ENCODE data around the gene KIAA0753.

The KIAA0753 gene

DNA sequence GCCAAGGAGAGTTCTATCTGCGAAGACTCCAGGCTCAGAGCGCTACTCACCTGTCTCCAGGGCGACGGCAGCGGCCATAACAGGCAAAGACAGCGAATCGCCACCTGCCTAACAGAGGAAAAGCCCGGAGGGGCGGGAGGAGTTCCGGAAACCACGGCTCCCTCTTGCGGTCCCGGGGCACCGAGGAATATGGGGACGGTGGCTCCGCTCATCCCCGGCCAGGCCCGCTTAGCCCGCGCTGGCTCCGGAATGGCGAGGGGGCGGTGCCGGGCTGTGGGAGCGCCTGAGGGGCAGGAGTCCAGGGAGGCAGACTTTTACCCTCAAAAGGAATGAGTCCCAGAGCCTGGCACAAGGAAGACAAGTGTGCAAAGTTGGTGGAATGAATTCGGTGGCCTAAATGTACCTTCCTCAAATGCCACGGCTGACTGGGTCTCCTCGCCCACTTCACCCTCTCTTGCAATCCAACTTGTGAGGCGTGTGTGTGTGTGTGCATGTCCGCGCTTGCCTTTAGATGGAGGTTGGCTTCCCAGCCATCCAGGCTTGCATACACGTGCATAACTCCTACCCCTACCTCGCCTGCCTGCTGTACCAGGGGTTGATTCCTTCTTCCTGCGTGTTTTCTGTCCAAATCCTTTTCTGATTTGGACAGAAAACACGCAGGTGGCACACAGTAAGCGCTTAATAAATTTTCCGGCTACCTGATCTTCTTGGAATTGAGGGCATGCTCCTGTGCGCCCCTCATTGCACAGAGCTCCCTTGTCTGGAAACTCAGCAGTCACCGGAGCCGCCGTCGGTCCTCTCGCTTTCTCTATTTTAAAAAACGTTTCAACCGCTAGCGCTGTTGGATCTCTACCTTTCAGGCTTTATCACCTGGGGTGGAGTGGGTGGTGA lies 14.6 kb upstream of the KIAA0753 start:
- no peaks in the 10 kb centered on the region for H3K9me3 ChIP-seq (ENCODE audit: severe bottlenecking)
- TF ChIP-seq, protein P1, sequence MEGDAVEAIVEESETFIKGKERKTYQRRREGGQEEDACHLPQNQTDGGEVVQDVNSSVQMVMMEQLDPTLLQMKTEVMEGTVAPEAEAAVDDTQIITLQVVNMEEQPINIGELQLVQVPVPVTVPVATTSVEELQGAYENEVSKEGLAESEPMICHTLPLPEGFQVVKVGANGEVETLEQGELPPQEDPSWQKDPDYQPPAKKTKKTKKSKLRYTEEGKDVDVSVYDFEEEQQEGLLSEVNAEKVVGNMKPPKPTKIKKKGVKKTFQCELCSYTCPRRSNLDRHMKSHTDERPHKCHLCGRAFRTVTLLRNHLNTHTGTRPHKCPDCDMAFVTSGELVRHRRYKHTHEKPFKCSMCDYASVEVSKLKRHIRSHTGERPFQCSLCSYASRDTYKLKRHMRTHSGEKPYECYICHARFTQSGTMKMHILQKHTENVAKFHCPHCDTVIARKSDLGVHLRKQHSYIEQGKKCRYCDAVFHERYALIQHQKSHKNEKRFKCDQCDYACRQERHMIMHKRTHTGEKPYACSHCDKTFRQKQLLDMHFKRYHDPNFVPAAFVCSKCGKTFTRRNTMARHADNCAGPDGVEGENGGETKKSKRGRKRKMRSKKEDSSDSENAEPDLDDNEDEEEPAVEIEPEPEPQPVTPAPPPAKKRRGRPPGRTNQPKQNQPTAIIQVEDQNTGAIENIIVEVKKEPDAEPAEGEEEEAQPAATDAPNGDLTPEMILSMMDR (IDR thresholded peaks at IDR 0.05; ENCODE audit: poor library complexity, severe bottlenecking) = peak; percentile 60
- peaks cover 25% of the 10 kb centered on the region for H3K4me1 ChIP-seq (ENCODE audit: insufficient read depth, poor library complexity, severe bottlenecking)
- ATAC-seq (ENCODE audit: low read depth) = peak; percentile 43
- peaks cover 5% of the 10 kb centered on the region for H3K36me3 ChIP-seq (ENCODE audit: low read depth)
- no peak for DNase-seq (ENCODE audit: low spot score)
- H3K27me3 ChIP-seq (ENCODE audit: insufficient read depth, poor library complexity, severe bottlenecking) = no peaks in the 10 kb centered on the region
- peak overlapping the region; percentile 19 for H3K4me3 ChIP-seq (ENCODE audit: severe bottlenecking)
- H3K27ac ChIP-seq (ENCODE audit: poor library complexity, severe bottlenecking) = peak overlapping the region; percentile 60

GRCh38 chr17:6651919-6652452 lies 11.5 kb upstream of the KIAA0753 start:
- H3K36me3 ChIP-seq (ENCODE audit: low read depth) = peaks cover 35% of the 10 kb centered on the region
- no peaks in the 10 kb centered on the region for H3K27me3 ChIP-seq (ENCODE audit: insufficient read depth, poor library complexity, severe bottlenecking)
- TF ChIP-seq, protein P1 (IDR thresholded peaks at IDR 0.05; ENCODE audit: poor library complexity, severe bottlenecking) = no peak
- peak; percentile 7; the same call in 1 of the 3 replicates for ATAC-seq (ENCODE audit: low read depth)
- DNase-seq (ENCODE audit: low spot score) = no peak
- H3K9me3 ChIP-seq (ENCODE audit: severe bottlenecking) = no peaks in the 10 kb centered on the region
- peak overlapping the region; percentile 84 for H3K27ac ChIP-seq (ENCODE audit: poor library complexity, severe bottlenecking)
- peak overlapping the region; percentile 67 for H3K4me3 ChIP-seq (ENCODE audit: severe bottlenecking)
- peaks cover 27% of the 10 kb centered on the region for H3K4me1 ChIP-seq (ENCODE audit: insufficient read depth, poor library complexity, severe bottlenecking)

DNA sequence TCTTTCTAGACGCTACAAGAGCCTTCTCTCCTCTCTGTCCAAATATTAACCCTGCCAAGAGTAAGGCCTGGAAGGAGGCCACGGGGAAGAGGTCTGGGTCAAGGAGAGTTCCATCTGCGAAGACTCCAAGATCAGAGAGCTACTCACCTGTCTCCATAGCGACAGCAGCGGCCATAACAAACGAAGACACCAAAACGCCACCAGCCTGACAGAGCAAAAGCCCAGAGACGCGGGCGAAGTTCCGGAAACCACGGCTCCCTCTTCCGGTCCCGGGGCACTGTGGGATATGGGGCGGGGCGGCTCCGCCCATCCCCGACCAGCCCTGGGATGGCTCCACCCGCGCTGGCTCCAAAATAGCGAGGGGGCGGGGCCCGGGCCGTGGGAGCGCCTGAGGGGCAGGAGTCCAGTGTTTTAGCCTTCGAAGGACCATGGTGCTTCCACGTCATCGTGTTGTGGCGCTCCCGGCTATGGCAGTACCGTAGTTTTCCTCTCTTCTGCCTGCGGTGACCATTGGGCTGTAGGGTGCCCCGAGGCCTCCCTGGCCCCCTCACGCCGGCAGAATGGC lies 10.9 kb upstream of the KIAA0753 start, which contains the start of the genes C17orf100 and MED31:
Gene C17orf100 (plus strand): TSS at position 409 of the 565 bp plus-strand sequence. CDS start 152 bp downstream, at position 561.
Gene MED31 (minus strand): TSS at position 252 of the 565 bp plus-strand sequence. CDS start 77 bp downstream, at position 175.
- Histone ChIP-seq H3K4me3 (ENCODE audit: severe bottlenecking) (peak within 1 kb of the TSS; percentile 67), H3K27ac (ENCODE audit: poor library complexity, severe bottlenecking) (peak within 1 kb of the TSS; percentile 84), H3K9me3 (ENCODE audit: severe bottlenecking) (no peaks in the 10 kb centered on the region), H3K4me1 (ENCODE audit: insufficient read depth, poor library complexity, severe bottlenecking) (peaks cover 27% of the 10 kb centered on the region), H3K27me3 (ENCODE audit: insufficient read depth, poor library complexity, severe bottlenecking) (no peaks in the 10 kb centered on the region), H3K36me3 (ENCODE audit: low read depth) (peaks cover 36% of the 10 kb centered on the region)
- TF ChIP-seq, protein P1 (IDR thresholded peaks at IDR 0.05; ENCODE audit: poor library complexity, severe bottlenecking) = no peak
- DNase-seq (ENCODE audit: low spot score) = peak; percentile 93
- peak; percentile 75 for ATAC-seq (ENCODE audit: low read depth)

GRCh38 chr17:6648181-6648580 lies 7.7 kb upstream of the KIAA0753 start:
- Histone ChIP-seq H3K27me3 (ENCODE audit: insufficient read depth, poor library complexity, severe bottlenecking) (no peaks in the 10 kb centered on the region), H3K27ac (ENCODE audit: poor library complexity, severe bottlenecking) (no peak overlapping the region), H3K4me3 (ENCODE audit: severe bottlenecking) (no peak overlapping the region), H3K36me3 (ENCODE audit: low read depth) (peaks cover 69% of the 10 kb centered on the region), H3K4me1 (ENCODE audit: insufficient read depth, poor library complexity, severe bottlenecking) (peaks cover 39% of the 10 kb centered on the region), H3K9me3 (ENCODE audit: severe bottlenecking) (no peaks in the 10 kb centered on the region)
- ATAC-seq (ENCODE audit: low read depth) (0 out of 3 replicates have a peak, but pooled peaks have one; percentile 13), DNase-seq (ENCODE audit: low spot score) (no peak)
- TF ChIP-seq, protein P1 (IDR thresholded peaks at IDR 0.05; ENCODE audit: poor library complexity, severe bottlenecking) = peak; percentile 53
